ENCODE measurements around the gene HAUS7.

Gene HAUS7

GRCh38 chrX:153482376-153483015 lies 12.1 kb upstream of the HAUS7 start:
- no peak for DNase-seq (ENCODE audit: low read depth)
- no peak for TF ChIP-seq CTCF (conservative IDR thresholded peaks at IDR 0.05; ENCODE audit: control insufficient read depth, insufficient read depth, low read depth, low read length)
- H3K4me3 ChIP-seq (ENCODE audit: control insufficient read depth, low read depth, low read length): no peak overlapping the region

- DNase-seq (ENCODE audit: low read depth): no peak
- H3K4me3 ChIP-seq (ENCODE audit: control insufficient read depth, low read depth, low read length): no peak overlapping the region
- no peak for TF ChIP-seq CTCF (conservative IDR thresholded peaks at IDR 0.05; ENCODE audit: control insufficient read depth, insufficient read depth, low read depth, low read length)
Observed at GRCh38 chrX:153481043-153481442, 10.7 kb upstream of the HAUS7 start.

- DNase-seq (ENCODE audit: low read depth): no peak
- H3K4me3 ChIP-seq (ENCODE audit: control insufficient read depth, low read depth, low read length): no peak overlapping the region
Observed at GRCh38 chrX:153478746-153479145, 8.4 kb upstream of the HAUS7 start.

GRCh38 chrX:153477901-153478300 lies 7.5 kb upstream of the HAUS7 start:
- peak; percentile 54 for DNase-seq (ENCODE audit: low read depth)
- no peak for TF ChIP-seq CTCF (conservative IDR thresholded peaks at IDR 0.05; ENCODE audit: control insufficient read depth, insufficient read depth, low read depth, low read length)
- H3K4me3 ChIP-seq (ENCODE audit: control insufficient read depth, low read depth, low read length): no peak overlapping the region

More at GRCh38 chrX:153478746-153479145, 8.4 kb upstream of the HAUS7 start:
- TF ChIP-seq CTCF (conservative IDR thresholded peaks at IDR 0.05; ENCODE audit: control insufficient read depth, insufficient read depth, low read depth, low read length): no peak

- DNase-seq (ENCODE audit: low read depth): no peak
- H3K4me3 ChIP-seq (ENCODE audit: control insufficient read depth, low read depth, low read length): no peak overlapping the region
- no peak for TF ChIP-seq CTCF (conservative IDR thresholded peaks at IDR 0.05; ENCODE audit: control insufficient read depth, insufficient read depth, low read depth, low read length)
Observed at GRCh38 chrX:153477364-153477857, 7.0 kb upstream of the HAUS7 start.

- H3K4me3 ChIP-seq (ENCODE audit: control insufficient read depth, low read depth, low read length): no peak overlapping the region
- TF ChIP-seq CTCF (conservative IDR thresholded peaks at IDR 0.05; ENCODE audit: control insufficient read depth, insufficient read depth, low read depth, low read length): no peak
- peak; percentile 63 for DNase-seq (ENCODE audit: low read depth)
Observed at GRCh38 chrX:153476666-153477363, 6.4 kb upstream of the HAUS7 start.
